CD4-positive, alpha-beta T cell treated with Interleukin-15 for 4 hours (primary cell): ENCODE results near the gene SEC14L6.

Source experiments
- DNase-seq: peaks from one replicate; pipeline ENCODE4 v3.0.0-alpha.2; 2020; ENCODE audit warnings: low spot score

SEC14L6 gene

DNA sequence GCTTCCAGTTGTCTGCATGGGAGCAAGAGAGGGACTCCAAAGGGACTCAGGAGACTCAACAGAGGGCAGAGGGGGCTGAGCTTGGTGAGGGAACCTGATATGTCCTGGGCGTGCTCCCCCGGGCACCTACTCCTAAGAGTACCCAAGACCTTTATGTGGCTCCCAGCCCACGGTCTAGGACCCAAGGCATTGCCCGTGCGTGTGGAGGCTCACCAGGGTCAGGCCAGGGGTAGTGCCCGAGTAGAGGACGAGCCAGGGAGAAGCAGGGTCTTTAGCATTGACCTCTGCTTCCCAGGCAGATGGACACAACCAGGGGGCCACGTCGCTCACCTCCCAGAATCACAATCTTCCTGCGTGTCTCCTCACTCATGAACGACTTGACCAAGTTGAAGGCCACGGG, 54.4 kb downstream of the SEC14L6 start:
- no peak for DNase-seq

DNA sequence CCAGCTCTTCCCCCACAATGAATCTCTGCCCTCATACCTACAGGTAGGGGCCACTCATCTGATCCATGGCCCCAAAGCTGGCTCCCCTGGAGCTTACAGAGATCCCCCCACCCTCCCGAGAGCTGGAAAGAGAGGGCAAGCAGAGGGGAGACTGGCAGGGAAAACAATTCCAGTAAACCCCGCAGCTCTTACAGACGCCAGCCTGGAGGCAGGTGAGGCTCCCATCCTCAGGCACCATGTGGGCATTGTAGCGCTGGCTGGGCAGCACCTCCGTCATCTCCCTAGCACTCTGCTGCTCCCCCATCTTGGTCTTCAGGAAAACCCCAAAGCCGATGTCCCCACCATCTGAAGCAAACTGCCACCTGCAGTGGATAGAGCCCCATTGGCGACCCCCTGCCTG, 55.2 kb downstream of the SEC14L6 start:
- no peak for DNase-seq

DNA sequence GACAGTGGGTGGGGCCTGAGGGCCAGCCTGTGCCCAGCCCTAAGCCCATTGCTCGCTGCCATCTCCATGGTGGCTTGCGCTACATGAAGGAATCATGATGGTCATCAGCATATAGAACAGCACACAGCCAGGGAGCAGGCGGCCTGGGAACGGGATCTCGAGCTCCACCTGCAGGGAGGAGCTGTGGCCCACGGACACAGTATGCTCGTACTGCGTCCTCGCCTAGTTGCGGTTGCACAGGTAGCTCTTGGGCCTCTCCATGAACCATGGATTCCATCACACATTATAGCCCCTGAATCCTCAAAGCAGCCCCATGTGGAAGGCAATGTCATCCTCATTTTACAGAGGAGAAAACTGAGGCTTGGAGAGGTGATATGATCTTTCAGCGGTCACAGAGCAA, 56.1 kb downstream of the SEC14L6 start:
- DNase-seq: no peak

DNA sequence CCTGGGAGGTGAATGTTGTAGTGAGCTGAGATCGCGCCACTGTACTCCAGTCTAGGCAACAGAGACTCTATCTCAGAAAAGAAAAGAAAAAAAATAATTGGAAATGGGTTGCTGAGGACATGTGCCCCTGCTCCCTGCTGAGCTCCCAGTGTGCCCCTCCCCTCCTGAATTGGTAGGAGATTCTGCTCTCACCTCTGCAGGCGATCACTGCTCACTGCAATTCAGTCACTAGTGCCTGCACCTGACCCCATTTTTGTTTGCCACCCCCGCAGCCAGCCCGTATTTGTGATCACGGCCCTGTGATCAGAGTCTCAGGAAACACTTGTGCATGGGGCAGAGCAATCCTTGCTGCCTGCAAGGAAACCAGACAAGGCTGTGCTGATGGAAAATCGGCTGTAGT, 58.4 kb downstream of the SEC14L6 start:
- no peak for DNase-seq

DNA sequence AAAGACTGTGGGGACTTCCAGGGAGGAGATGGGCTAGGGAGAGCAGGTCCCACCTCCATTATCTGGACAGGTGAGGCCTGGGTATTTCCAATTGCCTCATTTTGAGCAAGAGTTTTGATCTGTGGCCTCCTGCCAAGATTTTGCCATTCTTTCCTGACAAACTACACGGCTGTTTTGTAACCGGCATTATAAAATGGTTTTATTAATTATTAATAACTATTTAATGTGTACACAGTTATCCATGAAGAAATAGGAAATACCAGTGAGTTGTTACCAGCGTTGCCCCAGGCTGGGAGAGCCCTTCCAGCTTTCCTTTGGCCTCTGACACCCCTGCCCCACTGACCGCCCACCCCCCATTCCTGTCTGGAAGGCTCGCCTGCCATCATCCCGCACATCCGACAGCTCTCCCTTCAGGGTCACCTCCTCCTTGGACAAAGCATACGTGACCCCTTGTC, 59.9 kb downstream of the SEC14L6 start:
- no peak for DNase-seq

DNA sequence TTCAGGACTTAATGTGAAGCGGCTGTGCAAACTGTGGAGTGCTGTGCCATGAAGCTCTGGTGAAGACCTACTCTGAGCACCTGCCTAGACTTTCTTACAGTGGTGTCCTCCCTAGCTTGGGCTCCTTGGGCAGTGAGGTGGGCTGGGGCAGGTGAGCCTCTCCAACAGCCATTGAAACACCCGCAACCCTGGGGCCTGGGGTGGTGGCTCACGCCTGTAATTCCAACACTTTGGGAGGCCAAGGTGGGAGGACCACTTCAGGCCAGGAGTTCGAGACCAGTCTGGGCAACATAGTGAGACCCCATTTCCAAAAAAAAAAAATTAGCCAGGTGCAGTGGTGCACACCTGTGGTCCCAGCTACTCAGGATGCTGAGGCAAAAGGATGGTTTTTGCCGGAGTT, 60.4 kb downstream of the SEC14L6 start:
- DNase-seq: no peak

DNA sequence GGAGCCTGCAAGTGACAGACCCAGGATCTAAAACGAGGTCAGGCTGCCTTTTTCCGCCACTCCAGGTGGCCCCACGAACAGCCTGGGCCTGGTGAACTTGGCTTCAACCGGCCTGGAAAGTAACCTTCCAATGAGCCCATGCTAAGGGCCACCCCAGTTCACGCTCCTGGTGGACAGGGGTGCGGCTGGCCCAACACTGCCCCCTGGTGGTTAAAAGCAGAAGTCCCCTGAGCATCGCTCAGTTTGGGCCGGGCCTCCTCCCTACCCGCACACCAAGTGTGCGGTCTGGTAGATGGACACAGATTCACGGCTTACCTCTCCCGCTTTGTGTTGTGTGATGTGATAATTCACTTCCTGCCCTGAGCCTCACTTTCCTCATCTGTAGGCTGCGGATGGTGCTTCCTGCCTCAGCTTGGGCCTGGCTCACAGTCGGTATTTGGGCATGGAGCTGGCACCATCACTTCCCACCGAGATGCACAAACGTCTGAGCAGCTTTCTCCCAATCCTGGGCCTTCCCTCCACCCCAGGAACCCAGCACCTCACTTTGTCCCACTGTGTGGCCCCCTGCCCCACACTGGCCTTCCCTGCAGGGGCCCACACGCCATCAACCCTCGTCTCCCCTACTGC, 61.1 kb downstream of the SEC14L6 start:
- peak; percentile 73 for DNase-seq

DNA sequence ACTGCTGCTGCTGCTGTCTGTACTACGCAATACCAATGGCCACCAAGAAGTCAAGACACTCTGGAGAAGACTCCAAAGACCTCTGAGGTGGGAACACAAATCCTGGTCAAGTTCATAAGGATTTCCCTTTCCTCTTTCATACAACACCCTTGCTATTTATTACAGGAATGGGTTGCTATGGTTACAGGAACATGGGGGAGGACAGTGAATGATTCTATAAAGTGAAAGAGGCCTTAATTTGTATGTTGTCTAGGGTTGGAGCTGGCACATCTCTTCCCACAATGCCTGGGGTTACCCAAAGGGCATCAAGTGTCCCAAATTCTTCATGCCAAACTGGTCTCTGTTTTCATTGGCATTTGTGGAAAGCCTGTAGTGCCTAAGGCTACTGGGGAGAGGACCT, 63.4 kb downstream of the SEC14L6 start:
- no peak for DNase-seq

DNA sequence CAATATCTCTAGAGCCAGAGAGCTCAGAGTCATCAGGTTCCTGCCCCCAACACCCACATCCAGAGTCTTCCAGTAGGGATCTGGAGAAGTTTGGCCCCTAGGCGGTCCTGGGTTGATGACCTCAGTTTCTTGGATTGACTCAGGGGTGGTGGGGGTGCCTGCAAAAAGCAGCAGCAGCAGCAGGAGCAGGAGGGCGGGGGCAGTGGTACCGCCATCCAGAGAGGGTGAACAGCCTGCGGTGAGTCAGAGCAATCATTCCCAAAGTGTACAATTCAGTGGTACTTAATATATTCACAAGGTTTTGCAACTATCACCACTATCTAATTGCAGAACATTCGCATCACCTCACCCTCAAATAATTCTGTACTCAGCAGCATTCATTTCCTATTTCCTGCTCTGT, 64.8 kb downstream of the SEC14L6 start:
- no peak for DNase-seq

DNA sequence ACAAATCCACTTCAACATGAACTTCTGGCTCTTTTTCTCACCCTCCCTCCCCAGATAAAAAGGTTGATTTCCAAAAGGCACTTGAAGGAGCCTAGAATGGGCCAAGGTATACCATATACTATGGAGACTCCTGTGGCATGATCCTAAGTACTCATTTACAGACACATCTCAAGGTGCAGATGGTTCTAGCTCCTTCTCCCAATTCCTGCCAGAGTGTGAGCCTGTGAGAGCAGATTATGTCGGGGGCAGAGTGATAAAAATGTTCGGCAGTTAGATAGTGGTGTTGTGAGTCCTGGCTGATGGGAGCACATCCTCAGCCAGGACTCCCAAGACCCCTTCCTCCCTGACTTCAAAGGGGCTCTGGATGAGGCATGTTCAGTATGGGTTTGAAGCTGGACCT, 66.6 kb downstream of the SEC14L6 start:
- no peak for DNase-seq

DNA sequence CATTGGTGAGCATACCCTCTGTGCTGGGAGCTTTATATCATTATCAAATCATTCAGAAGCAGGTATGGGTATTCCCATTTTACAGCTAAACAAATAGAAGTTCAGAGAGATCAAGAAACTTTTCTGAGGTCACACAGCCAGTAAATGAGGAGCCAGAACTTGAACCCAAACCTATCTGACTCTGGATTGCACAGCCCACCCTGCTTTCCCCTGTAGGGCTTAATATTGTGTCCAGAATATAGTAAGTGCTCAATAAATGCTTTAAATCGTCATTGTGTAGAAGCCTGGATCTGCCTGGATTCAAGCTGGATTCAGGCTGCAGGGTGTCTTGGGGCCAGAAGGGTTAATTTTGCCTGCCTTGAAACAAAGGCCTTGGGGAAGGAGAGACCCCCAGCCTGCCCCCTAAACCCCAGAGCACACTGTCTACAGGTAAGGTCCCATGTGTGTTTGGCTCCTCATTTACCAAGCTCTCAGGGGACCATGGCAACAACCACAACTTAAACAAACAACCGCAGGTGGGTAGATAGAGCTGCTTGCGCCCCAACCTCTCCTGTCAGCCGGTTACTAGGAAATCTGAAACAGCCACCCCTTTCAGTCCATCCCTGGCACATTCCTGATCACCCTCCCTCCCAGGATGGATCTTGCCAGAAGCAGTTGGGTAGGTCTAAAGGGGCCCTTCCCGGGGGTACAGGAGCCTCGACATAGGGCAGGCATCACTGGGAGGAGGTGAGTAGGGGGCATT, 71.7 kb downstream of the SEC14L6 start:
- DNase-seq: peak; percentile 20

DNA sequence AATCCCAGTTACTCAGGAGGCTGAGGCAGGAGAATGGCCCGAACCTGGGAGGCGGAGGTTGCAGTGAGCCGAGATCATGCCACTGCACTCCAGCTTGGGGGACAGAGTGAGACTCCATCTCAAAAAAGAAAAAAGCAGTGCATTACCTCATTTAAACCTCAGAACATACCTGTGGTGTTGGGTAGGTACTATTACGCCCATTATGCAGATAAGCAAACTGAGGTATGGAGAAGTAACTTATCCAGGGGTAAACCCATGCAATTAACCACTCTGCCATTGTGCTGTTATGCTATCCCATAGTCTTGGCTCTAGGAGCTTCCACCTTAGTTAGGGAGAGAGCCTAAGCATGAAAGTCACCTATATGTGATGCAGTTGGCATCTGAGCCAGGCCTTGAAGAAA, 72.4 kb downstream of the SEC14L6 start:
- no peak for DNase-seq

DNA sequence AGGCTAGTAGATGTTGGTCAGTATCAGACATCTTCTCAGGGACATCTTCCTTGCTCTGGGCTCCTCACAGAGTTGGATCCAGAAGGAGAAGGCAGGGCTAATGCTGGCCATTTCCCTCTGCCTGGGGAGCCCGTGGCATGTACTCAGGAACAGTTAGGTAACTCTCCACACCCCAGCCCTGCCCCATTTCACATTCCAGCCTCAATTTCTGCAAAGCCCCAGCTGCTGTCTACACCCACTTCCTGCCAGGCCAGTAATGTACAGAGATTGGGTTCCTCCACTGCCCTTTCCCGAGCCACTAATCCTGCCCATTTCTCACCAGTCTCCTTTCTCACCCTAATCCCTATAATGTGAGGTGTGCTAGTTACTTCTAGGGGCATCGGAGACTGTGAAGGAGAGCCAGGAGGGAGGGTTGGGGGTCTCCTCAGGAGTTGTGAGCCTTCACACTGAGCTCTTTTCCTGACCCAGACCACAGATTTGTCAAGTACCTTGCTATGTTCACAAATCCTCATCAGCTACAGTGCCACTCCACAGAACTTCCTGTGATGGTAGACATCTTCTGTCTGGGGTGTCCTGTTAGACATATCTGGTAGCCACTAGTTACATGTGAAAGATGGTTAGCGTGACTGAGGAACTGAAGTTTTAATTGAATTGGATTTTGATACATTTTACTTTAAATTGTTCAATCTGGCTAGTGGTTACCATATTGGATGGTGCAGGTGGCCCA, 73.4 kb downstream of the SEC14L6 start:
- no peak for DNase-seq
